CD14-positive monocyte (primary cell): ENCODE results near the gene PVRIG. TPM values are rescaled to one million over a fixed set of nuclear protein-coding genes. Genes with fewer than 3 reads are reported as not detected.

Source experiments
- DNase-seq, 3 donors: peaks; one replicate each; pipeline ENCODE4 v3.0.0-alpha.2; 2011 to 2022
- H2AFZ ChIP-seq: 2 replicates; pipeline ENCODE4 v1.6.0; 2012; ENCODE audit warnings: mild to moderate bottlenecking, low read depth, low read length, inconsistent platforms; ENCODE audit not compliant: insufficient read depth, poor library complexity, severe bottlenecking
- H3K27ac ChIP-seq, 2 donors: 1 replicate in 1 of 2; 2 replicates in 1 of 2; pipeline ENCODE4 v1.5.1; 2012 to 2013; ENCODE audit warnings: low read length in 2 of 2, control low read depth in 1 of 2, inconsistent platforms in 1 of 2, low read depth in 1 of 2, mild to moderate bottlenecking in 1 of 2
- H3K27me3 ChIP-seq, 2 donors: one replicate each; pipeline versions ENCODE4 v1.6.0 to v1.6.1; 2011 to 2013; ENCODE audit warnings: low read length in 2 of 2; ENCODE audit not compliant: control insufficient read depth in 2 of 2, insufficient read depth in 2 of 2
- H3K36me3 ChIP-seq, 2 donors: replicated peaks in 1 of 2; 1 replicate in 1 of 2; 2 replicates in 1 of 2; pipeline versions ENCODE4 v1.5.1 to v1.6.1; 2012 to 2013; ENCODE audit warnings: low read length in 2 of 2, control low read depth in 1 of 2, inconsistent platforms in 1 of 2, mild to moderate bottlenecking in 1 of 2; ENCODE audit not compliant: insufficient read depth in 2 of 2, control insufficient read depth in 1 of 2
- H3K4me1 ChIP-seq, 2 donors: 1 replicate in 1 of 2; 2 replicates in 1 of 2; pipeline versions ENCODE4 v1.5.1 to v1.6.1; 2012 to 2013; ENCODE audit warnings: low read length in 2 of 2, control low read depth in 1 of 2, inconsistent platforms in 1 of 2, mild to moderate bottlenecking in 1 of 2, moderate library complexity in 1 of 2; ENCODE audit not compliant: insufficient read depth in 2 of 2, control insufficient read depth in 1 of 2
- H3K4me2 ChIP-seq: replicated peaks from 2 replicates; pipeline ENCODE3; 2012; ENCODE audit warnings: low read length, moderate library complexity, mild to moderate bottlenecking; ENCODE audit not compliant: poor library complexity, severe bottlenecking; ENCODE audit errors: extremely low read depth
- H3K4me3 ChIP-seq, 3 experiments: fragments of 200-600 bp in 1 of 3; sonication (generic) in 1 of 3; replicated peaks in 1 of 3; 1 replicate in 2 of 3; 2 replicates in 1 of 3; pipeline ENCODE4 v1.5.1; 2011 to 2013; ENCODE audit warnings: low read length in 3 of 3, mild to moderate bottlenecking in 3 of 3, control low read depth in 2 of 3, low read depth in 2 of 3, inconsistent platforms in 1 of 3, moderate library complexity in 1 of 3
- H3K79me2 ChIP-seq: 2 replicates; pipeline ENCODE4 v1.6.0; 2012; ENCODE audit warnings: mild to moderate bottlenecking, control low read depth, inconsistent platforms, low read length, moderate library complexity; ENCODE audit not compliant: insufficient read depth
- H3K9ac ChIP-seq: 2 replicates; pipeline ENCODE4 v1.6.0; 2017; ENCODE audit warnings: low read length, mild to moderate bottlenecking; ENCODE audit not compliant: insufficient read depth, poor library complexity, severe bottlenecking
- H3K9me3 ChIP-seq, 2 donors: replicated peaks in 1 of 2; 1 replicate in 1 of 2; 2 replicates in 1 of 2; pipeline versions ENCODE4 v1.5.1 to v1.6.1; 2012 to 2013; ENCODE audit warnings: low read length in 2 of 2, control low read depth in 1 of 2; ENCODE audit not compliant: control insufficient read depth in 1 of 2, insufficient read depth in 1 of 2
- H4K20me1 ChIP-seq: 2 replicates; pipeline ENCODE4 v1.6.0; 2012; ENCODE audit warnings: mild to moderate bottlenecking, low read length, control low read depth, moderate library complexity; ENCODE audit not compliant: insufficient read depth
- H3K27ac Mint-ChIP-seq, 7 donors: one replicate each; pipeline ENCODE4 v1.8.0; 2020; ENCODE audit warnings: mild to moderate bottlenecking in 7 of 7, mixed read lengths in 7 of 7, moderate library complexity in 6 of 7, inconsistent platforms in 2 of 7
- H3K27me3 Mint-ChIP-seq, 3 donors: one replicate each; pipeline ENCODE4 v1.8.0; 2021 to 2022; ENCODE audit warnings: low read depth in 3 of 3, mild to moderate bottlenecking in 3 of 3, mixed read lengths in 3 of 3, moderate library complexity in 3 of 3, inconsistent platforms in 1 of 3
- H3K36me3 Mint-ChIP-seq, 2 donors: one replicate each; pipeline ENCODE4 v1.8.0; 2020; ENCODE audit warnings: mixed read lengths in 2 of 2, inconsistent platforms in 1 of 2, mild to moderate bottlenecking in 1 of 2
- H3K4me1 Mint-ChIP-seq: one replicate; pipeline ENCODE4 v1.8.0; 2020; ENCODE audit warnings: mild to moderate bottlenecking, mixed read lengths
- H3K4me3 Mint-ChIP-seq, 2 donors: one replicate each; pipeline ENCODE4 v1.8.0; 2020; ENCODE audit warnings: mild to moderate bottlenecking in 2 of 2, mixed read lengths in 2 of 2, moderate library complexity in 1 of 2
- H3K9me3 Mint-ChIP-seq, 7 donors: one replicate each; pipeline ENCODE4 v1.8.0; 2020 to 2022; ENCODE audit warnings: mixed read lengths in 7 of 7, mild to moderate bottlenecking in 6 of 7, moderate library complexity in 6 of 7, inconsistent platforms in 2 of 7
- WGBS: methylation state at CpG from one replicate; pipeline ENCODE4 v1.1.5; 2013; ENCODE audit warnings: missing lambda C conversion rate; ENCODE audit not compliant: insufficient coverage; 5-methylcytosine and 5-hydroxymethylcytosine counted together
- intact Hi-C, 2 donors: fragments of 100-400 bp; cut with micrococcal nuclease; formaldehyde crosslinking; loops; one replicate each; pipeline versions ENCODE4 v1.15.0 to v1.15.1; 2023
- polyA plus RNA-seq, 3 donors: library from polyadenylated mRNA; depleted of rRNA in 1 of 3; unstranded in 2 of 3; stranded (reverse) in 1 of 3; fragments of 300-500 nt in 2 of 3; fragments of >200 nt in 1 of 3; fragmentation: Illumina TruSeq in 2 of 3; gene quantifications; 1 replicate in 2 of 3; 2 replicates in 1 of 3; pipeline ENCODE4 v1.2.3, GENCODE V29; 2012 to 2021
- TF ChIP-seq, protein P1 (sequence below): fragments of 200-600 bp; IDR thresholded peaks from one replicate; pipeline ENCODE4 v1.8.0; 2022; ENCODE audit warnings: antibody characterized with exemption, mild to moderate bottlenecking

Gene PVRIG
- polyA plus RNA-seq, 3 donors: 0.27 to 0.38 TPM; not detected in 1

GRCh38 chr7:100189061-100189460 is 30.7 kb upstream of the PVRIG start:
- peaks cover 29% of the 10 kb centered on the region for H3K4me1 Mint-ChIP-seq
- peaks cover 0 to 4% (median 2%) of the 10 kb centered on the region in 3 donors for H3K27me3 Mint-ChIP-seq
- H3K4me3 Mint-ChIP-seq: no peak overlapping the region
- intact Hi-C loops: no loop called here
- H3K79me2 ChIP-seq: no peaks in the 10 kb centered on the region
- H3K9ac ChIP-seq: no peak overlapping the region
- no peak overlapping the region for H3K4me3 ChIP-seq
- 100% methylated on average over 1 of the region's 3 CpGs for WGBS
- H3K4me2 ChIP-seq: no peak overlapping the region
- no peak overlapping the region for H3K27ac Mint-ChIP-seq
- H3K4me1 ChIP-seq: peaks cover 21 to 27% of the 10 kb centered on the region in 2 donors
- H3K36me3 Mint-ChIP-seq: no peaks in the 10 kb centered on the region
- H3K9me3 ChIP-seq: no peaks in the 10 kb centered on the region
- no peaks in the 10 kb centered on the region for H3K36me3 ChIP-seq
- no peak overlapping the region for H3K27ac ChIP-seq
- no peak overlapping the region for H2AFZ ChIP-seq
- H3K27me3 ChIP-seq: no peaks in the 10 kb centered on the region
- no peaks in the 10 kb centered on the region for H4K20me1 ChIP-seq
- H3K9me3 Mint-ChIP-seq: no peaks in the 10 kb centered on the region
- TF ChIP-seq, protein P1, sequence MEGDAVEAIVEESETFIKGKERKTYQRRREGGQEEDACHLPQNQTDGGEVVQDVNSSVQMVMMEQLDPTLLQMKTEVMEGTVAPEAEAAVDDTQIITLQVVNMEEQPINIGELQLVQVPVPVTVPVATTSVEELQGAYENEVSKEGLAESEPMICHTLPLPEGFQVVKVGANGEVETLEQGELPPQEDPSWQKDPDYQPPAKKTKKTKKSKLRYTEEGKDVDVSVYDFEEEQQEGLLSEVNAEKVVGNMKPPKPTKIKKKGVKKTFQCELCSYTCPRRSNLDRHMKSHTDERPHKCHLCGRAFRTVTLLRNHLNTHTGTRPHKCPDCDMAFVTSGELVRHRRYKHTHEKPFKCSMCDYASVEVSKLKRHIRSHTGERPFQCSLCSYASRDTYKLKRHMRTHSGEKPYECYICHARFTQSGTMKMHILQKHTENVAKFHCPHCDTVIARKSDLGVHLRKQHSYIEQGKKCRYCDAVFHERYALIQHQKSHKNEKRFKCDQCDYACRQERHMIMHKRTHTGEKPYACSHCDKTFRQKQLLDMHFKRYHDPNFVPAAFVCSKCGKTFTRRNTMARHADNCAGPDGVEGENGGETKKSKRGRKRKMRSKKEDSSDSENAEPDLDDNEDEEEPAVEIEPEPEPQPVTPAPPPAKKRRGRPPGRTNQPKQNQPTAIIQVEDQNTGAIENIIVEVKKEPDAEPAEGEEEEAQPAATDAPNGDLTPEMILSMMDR: no peak
- DNase-seq: no peak

DNA sequence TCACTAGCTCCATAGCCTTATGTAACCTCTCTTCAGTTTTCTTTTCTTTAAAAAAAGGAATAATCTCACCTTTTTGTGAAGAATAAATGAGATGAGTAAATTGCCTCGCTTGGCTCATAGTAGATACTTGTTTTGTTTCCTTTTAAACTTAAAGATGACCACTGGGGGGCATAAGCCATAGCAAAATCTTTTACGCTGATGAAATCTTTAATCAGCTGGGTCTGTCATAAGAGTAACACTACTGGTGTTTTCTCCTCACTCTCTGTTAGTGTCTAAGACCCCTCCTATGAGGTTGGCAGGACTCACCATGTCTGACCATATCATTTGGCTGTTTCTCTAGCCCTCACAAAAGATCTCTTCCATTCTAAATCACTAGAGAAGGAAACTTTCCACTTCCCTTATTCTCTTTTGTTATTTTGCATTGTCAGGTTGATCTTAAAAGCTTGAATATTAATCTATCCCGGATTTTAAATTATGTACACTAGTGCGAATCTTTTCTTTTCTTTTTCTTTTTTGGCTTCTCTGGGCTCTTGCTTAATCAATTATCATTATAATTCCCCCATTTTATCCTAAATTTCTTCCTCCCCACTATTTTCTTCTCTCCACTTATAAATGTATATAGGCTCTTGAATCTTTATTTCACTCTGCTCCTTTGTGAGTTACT is 29.6 kb upstream of the PVRIG start:
- DNase-seq: peak in 2 of 3 donors; percentile 26 to 33
- Histone ChIP-seq H3K4me1 (peaks cover 21 to 27% of the 10 kb centered on the region in 2 donors), H4K20me1 (no peaks in the 10 kb centered on the region), H3K79me2 (no peaks in the 10 kb centered on the region), H2AFZ (peak overlapping the region; percentile 44), H3K36me3 (no peaks in the 10 kb centered on the region), H3K9me3 (no peaks in the 10 kb centered on the region), H3K9ac (no peak overlapping the region), H3K4me2 (no peak overlapping the region), H3K27ac (no peak overlapping the region), H3K4me3 (no peak overlapping the region), H3K27me3 (no peaks in the 10 kb centered on the region)
- Mint-ChIP-seq H3K4me1 (peaks cover 29% of the 10 kb centered on the region), H3K36me3 (no peaks in the 10 kb centered on the region), H3K9me3 (no peaks in the 10 kb centered on the region), H3K27me3 (peaks cover 0 to 2% (median 1%) of the 10 kb centered on the region in 3 donors), H3K4me3 (no peak overlapping the region), H3K27ac (peak overlapping the region in 2 of 7 donors; percentile 4 to 16)
- TF ChIP-seq, protein P1: peak; percentile 58
- intact Hi-C loops: no loop called here
- WGBS: 0% methylated on average over 1 of the region's 4 CpGs
